Spleen (tissue), 11 donors: Measurements from ENCODE around the gene SELENOP. TPM values are rescaled to one million over a fixed set of nuclear protein-coding genes. Genes with fewer than 3 reads are reported as not detected.

Source experiments
- DNase-seq: peaks from one replicate; pipeline ENCODE4 v3.0.0-alpha.2; 2020
- H3K27ac ChIP-seq, 8 donors: fragments of 200-600 bp; sonication (generic) in 7 of 8; 1 replicate in 4 of 8; 2 replicates in 4 of 8; pipeline versions ENCODE4 v1.5.0 to v1.8.0; 2016 to 2021; ENCODE audit warnings: inconsistent platforms in 4 of 8, mild to moderate bottlenecking in 4 of 8, moderate library complexity in 1 of 8
- H3K27me3 ChIP-seq, 7 donors: fragments of 200-600 bp; sonication (generic) in 6 of 7; replicated peaks in 1 of 7; 1 replicate in 4 of 7; 2 replicates in 3 of 7; pipeline versions ENCODE4 v1.5.0 to v1.8.0; 2016 to 2021; ENCODE audit warnings: inconsistent platforms in 3 of 7, mild to moderate bottlenecking in 1 of 7
- H3K36me3 ChIP-seq, 6 donors: fragments of 200-600 bp; sonication (generic) in 5 of 6; 1 replicate in 4 of 6; 2 replicates in 2 of 6; pipeline versions ENCODE4 v1.5.0 to v1.8.0; 2016 to 2021; ENCODE audit warnings: inconsistent platforms in 2 of 6
- H3K4me1 ChIP-seq, 6 donors: fragments of 200-600 bp; sonication (generic) in 5 of 6; 1 replicate in 3 of 6; 2 replicates in 3 of 6; pipeline versions ENCODE4 v1.5.0 to v1.8.0; 2016 to 2021; ENCODE audit warnings: inconsistent platforms in 3 of 6
- H3K4me3 ChIP-seq, 8 donors: fragments of 200-600 bp; sonication (generic) in 7 of 8; 1 replicate in 4 of 8; 2 replicates in 4 of 8; pipeline versions ENCODE4 v1.5.0 to v1.8.0; 2016 to 2021; ENCODE audit warnings: inconsistent platforms in 4 of 8, mild to moderate bottlenecking in 4 of 8, moderate library complexity in 2 of 8
- H3K9me3 ChIP-seq, 8 donors: fragments of 200-600 bp; sonication (generic) in 7 of 8; 1 replicate in 4 of 8; 2 replicates in 4 of 8; pipeline versions ENCODE4 v1.5.0 to v1.8.0; 2016 to 2021; ENCODE audit warnings: inconsistent platforms in 4 of 8
- POLR2A ChIP-seq, 3 donors: fragments of 450-650 bp; IDR thresholded peaks; one replicate each; pipeline ENCODE4 v1.5.1; 2017; ENCODE audit warnings: antibody characterized with exemption in 3 of 3, mild to moderate bottlenecking in 1 of 3
- POLR2AphosphoS5 ChIP-seq, 3 donors: sonication (generic); formaldehyde crosslinking; IDR thresholded peaks; one replicate each; pipeline ENCODE4 v1.5.1; 2017; ENCODE audit warnings: antibody characterized with exemption in 3 of 3
- WGBS, 5 donors: extraction: QIAGEN DNeasy Blood & Tissue Kit in 3 of 5; methylation state at CpG; one replicate each; pipeline versions ENCODE4 v1.1.5 to v1.1.7; 2013 to 2018; 5-methylcytosine and 5-hydroxymethylcytosine counted together
- intact Hi-C: fragments of 100-400 bp; cut with DNase I; formaldehyde crosslinking; loops from one replicate; pipeline ENCODE4 v1.15.0; 2023; ENCODE audit warnings: low total_unique reads
- polyA plus RNA-seq, 3 donors: library from polyadenylated mRNA; stranded (reverse); fragments of 200-250 nt; gene quantifications; one replicate each; pipeline ENCODE4 v1.2.1, GENCODE V29; 2013
- total RNA-seq, 7 donors: library from RNA; depleted of rRNA in 3 of 7; stranded (reverse); fragments of >200 nt in 3 of 7; fragmentation: NEBNext Ultra II Directional in 4 of 7; extraction: Animal tissue kit (Norgen Biotek cat#: 25700) in 4 of 7; gene quantifications; one replicate each; pipeline versions ENCODE4 v1.1.0 to v1.2.1, GENCODE V29; 2016 to 2021
- TF ChIP-seq, protein P1 (sequence below), 11 experiments: fragments of 200-600 bp in 7 of 11; fragments of 450-650 bp in 4 of 11; sonication (generic) in 4 of 11; IDR thresholded peaks in 8 of 11; conservative IDR thresholded peaks in 3 of 11; 1 replicate in 7 of 11; 2 replicates in 4 of 11; pipeline versions ENCODE4 v1.4.0 to v1.8.0; 2016 to 2021; ENCODE audit warnings: antibody characterized with exemption in 11 of 11, inconsistent platforms in 4 of 11, mild to moderate bottlenecking in 1 of 11
- donor health status: healthy with polysubstance abuse.
- donor health status: DM: no; HTN: no; CAD: no; lungs with moderate emphysema.
- donor health status: DM: no; HTN: no; CAD: no.
- donor health status: Bipolar disorder and iron deficiency.
- donor health status: healthy.
- donor health status: DM: no; HTN: no; CAD: no.
- donor health status: DM: yes; HTN: yes; CAD: no.

SELENOP gene
- total and polyA plus RNA-seq, 10 donors, result 98.7 to 2,596 (median 950) TPM

DNA sequence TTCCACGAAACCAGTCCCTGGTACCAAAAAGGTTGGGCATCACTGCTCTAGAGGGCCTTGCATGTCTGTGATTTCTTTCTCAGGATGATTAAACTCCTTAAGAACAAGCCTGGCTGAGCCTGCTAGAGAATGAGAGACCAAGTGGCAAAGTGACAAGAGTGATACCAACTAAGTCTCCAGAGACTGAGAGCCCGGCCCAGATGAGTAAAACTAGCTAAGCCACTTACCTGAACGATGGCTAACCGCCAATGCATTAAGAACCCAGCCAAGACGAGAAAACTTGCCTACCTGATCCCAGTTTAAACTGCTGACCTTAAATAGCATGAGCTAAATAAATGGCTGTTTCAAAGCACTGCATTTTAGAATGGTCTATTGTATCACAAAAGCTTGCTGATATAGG, 60.6 kb downstream of the SELENOP start:
- DNase-seq, result no peak
- no peaks in the 10 kb centered on the region for H3K36me3 ChIP-seq
- H3K27ac ChIP-seq, result no peak overlapping the region
- H3K27me3 ChIP-seq, result no peaks in the 10 kb centered on the region
- no peaks in the 10 kb centered on the region for H3K9me3 ChIP-seq
- WGBS, 5 donors, result 63 to 89% (median 73%) methylated on average over 5 of the region's 5 CpGs
- intact Hi-C loops, result no loop called here
- TF ChIP-seq POLR2A (IDR thresholded peaks at IDR 0.05) (no peak), POLR2AphosphoS5 (IDR thresholded peaks at IDR 0.05) (no peak)
- TF ChIP-seq, protein P1, sequence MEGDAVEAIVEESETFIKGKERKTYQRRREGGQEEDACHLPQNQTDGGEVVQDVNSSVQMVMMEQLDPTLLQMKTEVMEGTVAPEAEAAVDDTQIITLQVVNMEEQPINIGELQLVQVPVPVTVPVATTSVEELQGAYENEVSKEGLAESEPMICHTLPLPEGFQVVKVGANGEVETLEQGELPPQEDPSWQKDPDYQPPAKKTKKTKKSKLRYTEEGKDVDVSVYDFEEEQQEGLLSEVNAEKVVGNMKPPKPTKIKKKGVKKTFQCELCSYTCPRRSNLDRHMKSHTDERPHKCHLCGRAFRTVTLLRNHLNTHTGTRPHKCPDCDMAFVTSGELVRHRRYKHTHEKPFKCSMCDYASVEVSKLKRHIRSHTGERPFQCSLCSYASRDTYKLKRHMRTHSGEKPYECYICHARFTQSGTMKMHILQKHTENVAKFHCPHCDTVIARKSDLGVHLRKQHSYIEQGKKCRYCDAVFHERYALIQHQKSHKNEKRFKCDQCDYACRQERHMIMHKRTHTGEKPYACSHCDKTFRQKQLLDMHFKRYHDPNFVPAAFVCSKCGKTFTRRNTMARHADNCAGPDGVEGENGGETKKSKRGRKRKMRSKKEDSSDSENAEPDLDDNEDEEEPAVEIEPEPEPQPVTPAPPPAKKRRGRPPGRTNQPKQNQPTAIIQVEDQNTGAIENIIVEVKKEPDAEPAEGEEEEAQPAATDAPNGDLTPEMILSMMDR (IDR thresholded peaks at IDR 0.05 in 8 of 11, conservative IDR thresholded peaks at IDR 0.05 in 3 of 11), result no peak
- no peaks in the 10 kb centered on the region for H3K4me1 ChIP-seq
- no peak overlapping the region for H3K4me3 ChIP-seq

DNA sequence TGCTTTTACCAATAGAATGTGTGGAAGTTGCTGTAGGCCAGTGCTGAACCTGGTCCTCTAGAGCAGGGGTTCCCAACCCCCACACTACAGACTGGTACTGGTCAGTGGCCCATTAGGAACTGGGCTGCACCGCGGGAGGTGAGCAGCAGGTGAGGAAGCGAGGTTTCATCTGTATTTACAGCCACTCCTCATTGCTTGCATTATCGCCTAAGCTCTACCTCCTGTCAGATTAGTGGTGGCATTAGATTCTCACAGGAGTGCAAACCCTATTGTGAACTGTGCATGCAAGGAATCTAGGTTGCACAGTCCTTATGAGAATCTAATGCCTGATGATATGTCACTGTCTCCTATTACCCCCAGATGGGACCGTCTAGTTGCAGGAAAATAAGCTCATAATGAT, 61.2 kb downstream of the SELENOP start:
- Histone ChIP-seq H3K27ac (no peak overlapping the region), H3K27me3 (no peaks in the 10 kb centered on the region), H3K9me3 (no peaks in the 10 kb centered on the region), H3K4me3 (no peak overlapping the region), H3K36me3 (no peaks in the 10 kb centered on the region), H3K4me1 (no peaks in the 10 kb centered on the region)
- intact Hi-C loops, result no loop called here
- 93 to 97% (median 94%) methylated on average over 5 of the region's 5 CpGs for WGBS, 5 donors
- TF ChIP-seq, protein P1 (IDR thresholded peaks at IDR 0.05 in 8 of 11, conservative IDR thresholded peaks at IDR 0.05 in 3 of 11), result no peak
- no peak for TF ChIP-seq POLR2A (IDR thresholded peaks at IDR 0.05)
- no peak for TF ChIP-seq POLR2AphosphoS5 (IDR thresholded peaks at IDR 0.05)
- DNase-seq, result no peak

Other genes with a start within 250 kb of the SELENOP start
- gene CCDC152, start 55.1 kb downstream of the SELENOP start, total RNA-seq, result 1 to 10 TPM in 5 of 7 donors, under 1 TPM in 2; 0.46 to 3.4 (median 1.6) TPM
- gene CCDC152, start 55.1 kb downstream of the SELENOP start, polyA plus RNA-seq, result 1 to 10 TPM; 1.5 to 3.0 (median 2.0) TPM
- gene ANXA2R, start 228.4 kb upstream of the SELENOP start, total RNA-seq, result 10 to 100 TPM; 10.0 to 27.2 (median 16.4) TPM
- gene ANXA2R, start 228.4 kb upstream of the SELENOP start, polyA plus RNA-seq, result 10 to 100 TPM; 28.9 to 44.5 (median 36.5) TPM